SU-DHL-6 (cell line): Measurements from ENCODE around the gene TPM4.

Source experiments
- H2AFZ ChIP-seq: fragments of 200-600 bp; sonication (generic); 2 replicates; pipeline ENCODE4 v1.6.1; 2014; ENCODE audit warnings: low read depth, mild to moderate bottlenecking, moderate library complexity, mixed read lengths, antibody characterized with exemption, low read length; ENCODE audit not compliant: severe bottlenecking
- H3F3A ChIP-seq: fragments of 200-600 bp; shearing (Covaris generic); 2 replicates; pipeline ENCODE4 v1.6.0; 2016; ENCODE audit warnings: antibody characterized with exemption, mild to moderate bottlenecking; ENCODE audit not compliant: insufficient read depth
- H3K27ac ChIP-seq: fragments of 200-600 bp; sonication (generic); 2 replicates; pipeline ENCODE4 v1.5.1; 2016; ENCODE audit warnings: low read depth, mild to moderate bottlenecking, low read length, moderate library complexity, mixed read lengths
- H3K27me3 ChIP-seq: fragments of 200-600 bp; sonication (generic), shearing (Covaris generic); 2 replicates; pipeline ENCODE4 v1.6.0; 2014; ENCODE audit warnings: mild to moderate bottlenecking, low read length
- H3K36me3 ChIP-seq: fragments of 200-600 bp; sonication (generic); 2 replicates; pipeline ENCODE4 v1.6.1; 2014; ENCODE audit warnings: mild to moderate bottlenecking, low read length, mixed read lengths
- H3K4me2 ChIP-seq: fragments of 300-600, 200-600 bp; shearing (Covaris generic), sonication (generic); 2 replicates; pipeline ENCODE4 v1.6.0; 2014; ENCODE audit warnings: low read length, low read depth, mild to moderate bottlenecking; ENCODE audit not compliant: poor library complexity, severe bottlenecking
- H3K4me3 ChIP-seq: fragments of 200-600 bp; sonication (generic); 2 replicates; pipeline ENCODE4 v1.5.1; 2014; ENCODE audit warnings: antibody characterized with exemption, low read length, mild to moderate bottlenecking, mixed read lengths; ENCODE audit not compliant: insufficient read depth, poor library complexity, severe bottlenecking
- H3K79me2 ChIP-seq: fragments of 200-600 bp; sonication (generic); 2 replicates; pipeline ENCODE4 v1.6.1; 2014; ENCODE audit warnings: mild to moderate bottlenecking, low read length, moderate library complexity; ENCODE audit not compliant: insufficient read depth
- H3K9ac ChIP-seq: fragments of 200-600 bp; sonication (generic); 2 replicates; pipeline ENCODE4 v1.7.0; 2014; ENCODE audit warnings: mild to moderate bottlenecking, low read length
- H3K9me2 ChIP-seq: fragments of 200-600 bp; sonication (generic); replicated peaks from 2 replicates; pipeline ENCODE4 v1.6.1; 2014; ENCODE audit warnings: low read length; ENCODE audit not compliant: insufficient read depth
- H3K9me3 ChIP-seq: fragments of 200-600 bp; sonication (generic); 2 replicates; pipeline ENCODE4 v1.6.1; 2014; ENCODE audit warnings: low read length, mixed read lengths; ENCODE audit not compliant: insufficient read depth
- H4K20me1 ChIP-seq: fragments of 200-600 bp; sonication (generic); 2 replicates; pipeline ENCODE4 v1.6.1; 2014; ENCODE audit warnings: low read depth, mild to moderate bottlenecking, antibody characterized with exemption, low read length, moderate library complexity, mixed read lengths
- CTCF ChIP-seq: fragments of 200-600 bp; sonication (generic); IDR thresholded peaks from one replicate; pipeline ENCODE4 v1.5.1; 2017; ENCODE audit warnings: antibody characterized with exemption, mild to moderate bottlenecking, low read length, moderate library complexity; ENCODE audit not compliant: insufficient read depth, poor library complexity, severe bottlenecking
- EZH2phosphoT487 ChIP-seq: fragments of 200-600 bp; sonication (generic), shearing (Covaris generic); conservative IDR thresholded peaks from 2 replicates; pipeline ENCODE4 v1.6.1; 2018; ENCODE audit warnings: mild to moderate bottlenecking, antibody characterized with exemption, low read length, moderate library complexity, mixed read lengths

Gene TPM4

GRCh38 chr19:16044746-16045145, 31.5 kb upstream of the TPM4 start:
- Histone ChIP-seq H3K36me3 (no peaks in the 10 kb centered on the region), H2AFZ (no peak overlapping the region), H3F3A (no peaks in the 10 kb centered on the region), H3K27me3 (no peaks in the 10 kb centered on the region), H3K79me2 (no peaks in the 10 kb centered on the region), H3K9me2 (no peaks in the 10 kb centered on the region), H3K4me3 (no peak overlapping the region), H3K9me3 (no peaks in the 10 kb centered on the region), H3K9ac (no peak overlapping the region), H3K4me2 (no peak overlapping the region), H4K20me1 (no peaks in the 10 kb centered on the region), H3K27ac (no peak overlapping the region)
- no peak for TF ChIP-seq CTCF
- no peak for TF ChIP-seq EZH2phosphoT487

DNA sequence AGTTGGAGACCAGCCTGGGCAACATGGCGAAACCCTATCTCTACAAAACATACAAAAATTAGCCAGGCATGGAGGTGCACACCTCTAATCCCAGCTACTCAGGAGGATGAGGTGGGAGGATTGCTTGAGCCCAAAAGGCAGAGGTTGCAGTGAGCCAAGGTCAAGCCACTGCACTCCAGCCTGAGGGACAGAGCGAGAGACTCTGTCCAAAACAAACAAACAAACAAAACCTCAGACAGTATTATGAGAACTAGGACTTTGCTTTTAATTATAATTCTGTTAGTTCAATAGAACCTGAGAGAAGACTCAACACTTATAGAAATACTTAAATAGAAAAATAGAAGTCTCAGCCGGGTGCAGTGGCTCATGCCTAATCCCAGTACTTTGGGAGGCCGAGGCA, 31.1 kb upstream of the TPM4 start:
- Histone ChIP-seq H3K4me3 (no peak overlapping the region), H3K9ac (no peak overlapping the region), H2AFZ (no peak overlapping the region), H3K9me2 (no peaks in the 10 kb centered on the region), H3K4me2 (no peak overlapping the region), H3K36me3 (no peaks in the 10 kb centered on the region), H4K20me1 (no peaks in the 10 kb centered on the region), H3K27me3 (no peaks in the 10 kb centered on the region), H3K9me3 (no peaks in the 10 kb centered on the region), H3K27ac (no peak overlapping the region), H3K79me2 (no peaks in the 10 kb centered on the region), H3F3A (no peaks in the 10 kb centered on the region)
- TF ChIP-seq EZH2phosphoT487 (no peak), CTCF (no peak)

- TF ChIP-seq EZH2phosphoT487 = no peak
- TF ChIP-seq CTCF = no peak
- no peak overlapping the region for H2AFZ ChIP-seq
- no peak overlapping the region for H3K4me2 ChIP-seq
- H3K27me3 ChIP-seq = no peaks in the 10 kb centered on the region
- H3K9ac ChIP-seq = no peak overlapping the region
- H4K20me1 ChIP-seq = no peaks in the 10 kb centered on the region
- no peak overlapping the region for H3K27ac ChIP-seq
- H3K36me3 ChIP-seq = no peaks in the 10 kb centered on the region
- H3K9me2 ChIP-seq = no peaks in the 10 kb centered on the region
- H3F3A ChIP-seq = no peaks in the 10 kb centered on the region
- H3K79me2 ChIP-seq = no peaks in the 10 kb centered on the region
- no peak overlapping the region for H3K4me3 ChIP-seq
- H3K9me3 ChIP-seq = no peaks in the 10 kb centered on the region
Measured at GRCh38 chr19:16045893-16046292, 30.4 kb upstream of the TPM4 start.

- no peak overlapping the region for H3K4me3 ChIP-seq
- no peaks in the 10 kb centered on the region for H3K27me3 ChIP-seq
- H3K9ac ChIP-seq = no peak overlapping the region
- H3K27ac ChIP-seq = no peak overlapping the region
- no peak overlapping the region for H2AFZ ChIP-seq
- H3F3A ChIP-seq = no peaks in the 10 kb centered on the region
- H3K4me2 ChIP-seq = no peak overlapping the region
- H3K79me2 ChIP-seq = no peaks in the 10 kb centered on the region
- no peaks in the 10 kb centered on the region for H3K9me2 ChIP-seq
- no peaks in the 10 kb centered on the region for H3K9me3 ChIP-seq
- no peak for TF ChIP-seq CTCF
- no peak for TF ChIP-seq EZH2phosphoT487
- no peaks in the 10 kb centered on the region for H3K36me3 ChIP-seq
- no peaks in the 10 kb centered on the region for H4K20me1 ChIP-seq
Measured at GRCh38 chr19:16048583-16048982, 27.7 kb upstream of the TPM4 start.
